COLO668 (cell line): ENCODE data around the gene BUD31.

Experiments
- DNase-seq: peaks from one replicate; lab custom pipeline; 2025; ENCODE audit not compliant: unreplicated experiment; lab: John Stamatoyannopoulos, UW

Gene BUD31

DNA sequence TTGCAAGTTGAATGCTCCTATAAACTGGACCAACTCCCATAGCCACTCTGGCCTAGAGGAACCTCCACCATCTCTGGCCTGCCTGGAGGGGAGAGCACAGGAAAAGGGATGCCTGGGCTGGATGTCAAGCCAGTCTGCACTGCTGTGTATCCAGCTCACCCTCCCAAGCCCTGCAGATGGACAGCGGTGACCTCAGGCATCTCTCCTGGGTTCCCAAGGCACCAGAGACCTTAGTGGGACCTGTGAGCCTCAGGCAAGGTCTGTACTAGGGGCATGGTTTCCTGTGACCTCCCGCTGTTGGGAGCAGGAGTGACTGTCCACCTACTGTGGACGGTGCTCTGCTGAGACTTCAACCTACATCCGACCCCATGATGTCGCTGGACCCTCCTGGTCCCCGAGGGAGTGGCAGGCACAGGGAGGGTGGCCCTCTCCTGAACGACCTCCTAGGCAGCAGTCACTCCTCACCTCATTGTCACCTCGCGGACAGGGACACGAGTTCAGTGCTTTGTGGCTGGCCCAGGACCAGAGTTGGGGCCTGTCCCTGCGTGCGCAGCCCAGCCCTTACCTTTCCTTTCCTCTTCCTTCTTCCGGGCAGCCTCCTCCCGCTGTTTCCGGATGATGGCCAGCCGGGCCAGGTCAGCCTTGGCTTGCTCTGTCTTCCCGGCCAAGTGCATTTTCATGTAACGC, 11.3 kb upstream of the BUD31 start:
- no peak for DNase-seq

GRCh38 chr7:99398891-99399445, 9.8 kb upstream of the BUD31 start:
- DNase-seq, result no peak

DNA sequence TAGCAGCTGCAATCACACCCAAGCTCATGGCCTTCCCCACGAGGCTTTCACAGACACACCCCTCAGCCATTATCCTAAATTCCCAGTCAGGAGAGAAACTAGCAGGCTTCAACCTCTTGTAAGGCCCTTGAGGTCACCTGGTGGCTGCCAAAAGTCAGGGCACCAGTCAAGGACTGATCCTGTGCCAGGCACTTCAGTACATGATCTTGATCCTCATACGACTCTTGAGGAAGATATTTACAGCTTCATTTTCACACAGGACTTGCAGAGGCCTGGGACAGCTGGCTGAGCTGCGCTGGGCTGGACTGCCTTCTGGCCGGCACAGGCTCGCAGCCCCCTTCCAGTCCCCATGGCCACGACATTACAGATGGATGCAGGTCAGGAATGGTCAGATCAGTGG, 9.2 kb upstream of the BUD31 start:
- DNase-seq, result no peak

DNA sequence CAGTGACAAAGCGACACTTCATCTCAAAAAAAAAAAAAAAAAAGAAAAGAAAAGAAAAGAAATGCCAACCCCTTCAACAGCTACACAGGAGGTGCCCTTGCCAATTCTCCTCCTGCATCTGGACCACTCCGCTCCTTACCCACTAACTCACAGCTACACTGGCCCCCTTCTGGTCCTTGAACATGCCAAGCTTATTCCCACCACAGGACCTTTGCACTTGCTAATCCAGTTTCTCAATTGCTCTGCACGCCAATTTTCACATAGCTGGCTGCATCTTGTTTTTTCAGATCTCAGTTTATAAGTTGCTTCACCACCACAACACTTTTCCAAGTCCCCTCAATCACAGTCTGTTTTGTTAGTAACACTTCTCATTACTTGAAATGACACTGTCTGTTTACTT, 5.9 kb upstream of the BUD31 start:
- no peak for DNase-seq

- DNase-seq, result no peak
These were observed 5.0 kb upstream of the BUD31 start for GRCh38 chr7:99403764-99404163.

GRCh38 chr7:99404235-99404976, 4.4 kb upstream of the BUD31 start:
- DNase-seq, result no peak

DNA sequence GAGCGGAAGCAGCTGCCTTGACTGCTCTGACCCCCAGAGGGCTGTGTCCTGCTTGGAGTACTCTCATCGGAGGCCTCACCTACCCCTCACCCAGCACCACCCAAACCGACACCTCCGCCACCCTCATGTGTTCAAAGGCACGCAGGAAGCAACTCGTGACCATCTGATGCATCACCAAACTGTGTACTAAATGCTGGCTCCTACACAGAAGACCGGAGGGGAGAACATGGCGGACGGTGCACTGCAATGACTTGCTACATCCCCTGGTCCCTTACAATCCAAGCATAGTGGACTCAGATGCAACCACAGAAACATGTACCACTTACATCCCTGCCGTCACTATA, 3.8 kb upstream of the BUD31 start:
- DNase-seq, result no peak

- no peak for DNase-seq
These were observed 2.2 kb upstream of the BUD31 start for GRCh38 chr7:99406557-99406956.

DNA sequence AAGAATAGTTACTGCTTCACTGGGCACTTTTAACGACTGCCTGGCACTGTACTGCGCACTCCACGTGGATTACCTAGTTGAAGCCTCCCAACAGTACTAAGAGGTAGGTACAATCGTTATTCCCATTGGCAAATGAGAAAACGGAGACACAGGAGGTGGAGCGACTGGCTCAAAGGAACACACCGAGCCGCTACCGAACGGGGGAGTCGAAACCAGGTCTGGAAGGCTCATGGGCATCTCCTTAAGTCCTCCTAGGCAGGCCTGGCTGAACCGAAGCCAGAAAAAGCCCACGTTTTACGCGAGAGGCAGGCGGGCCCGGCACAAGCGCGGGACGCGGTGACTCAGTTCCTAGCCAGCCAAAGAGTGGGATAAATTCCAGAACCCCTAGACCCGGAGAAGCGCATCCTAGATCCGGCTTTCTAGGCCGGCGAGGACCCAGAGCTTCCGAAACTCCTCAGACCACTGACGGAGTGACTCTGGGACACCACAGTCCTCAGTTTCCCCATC, 844 bp upstream of the BUD31 start:
- peak; percentile 25 for DNase-seq

DNA sequence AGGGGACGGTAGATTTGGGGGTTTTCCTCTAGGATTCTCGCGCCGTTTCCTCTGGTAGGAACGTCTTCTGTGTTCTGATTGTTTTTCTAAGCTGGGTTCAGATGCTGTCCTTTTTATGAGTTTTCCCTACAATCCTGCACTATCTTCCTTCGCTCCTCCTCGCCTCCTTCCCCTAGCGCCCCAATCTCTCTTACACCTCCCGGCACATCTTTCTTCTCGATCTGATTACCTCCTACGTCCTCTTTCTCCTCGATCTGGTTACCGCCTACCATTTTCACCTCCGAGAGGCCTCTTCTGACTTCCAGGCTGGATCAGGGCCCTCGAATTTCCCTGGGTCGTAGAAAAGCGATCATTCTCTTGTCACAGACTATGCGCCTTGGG, 413 bp downstream of the BUD31 start:
- no peak for DNase-seq

- DNase-seq, result no peak
These were observed 1.0 kb downstream of the BUD31 start for GRCh38 chr7:99409806-99410205.

DNA sequence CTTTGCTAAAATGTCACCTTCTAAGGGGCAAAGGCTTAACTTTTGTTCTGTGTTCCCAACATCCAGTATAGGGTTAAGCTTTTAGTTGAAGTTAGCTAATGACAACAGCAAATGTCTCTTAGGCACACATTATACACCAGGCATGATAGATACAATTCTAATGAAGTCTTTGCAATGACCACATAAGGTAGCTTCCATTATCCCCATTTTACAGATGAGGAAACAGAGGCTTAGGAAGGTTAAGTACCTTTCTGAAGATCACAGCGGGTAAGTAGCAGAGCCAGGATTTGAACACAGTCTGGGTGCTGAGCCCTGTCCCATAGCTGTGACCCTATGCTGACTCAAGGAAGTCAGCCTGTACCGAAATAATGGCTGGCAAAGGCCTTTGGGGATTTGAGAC, 1.9 kb downstream of the BUD31 start:
- no peak for DNase-seq

DNA sequence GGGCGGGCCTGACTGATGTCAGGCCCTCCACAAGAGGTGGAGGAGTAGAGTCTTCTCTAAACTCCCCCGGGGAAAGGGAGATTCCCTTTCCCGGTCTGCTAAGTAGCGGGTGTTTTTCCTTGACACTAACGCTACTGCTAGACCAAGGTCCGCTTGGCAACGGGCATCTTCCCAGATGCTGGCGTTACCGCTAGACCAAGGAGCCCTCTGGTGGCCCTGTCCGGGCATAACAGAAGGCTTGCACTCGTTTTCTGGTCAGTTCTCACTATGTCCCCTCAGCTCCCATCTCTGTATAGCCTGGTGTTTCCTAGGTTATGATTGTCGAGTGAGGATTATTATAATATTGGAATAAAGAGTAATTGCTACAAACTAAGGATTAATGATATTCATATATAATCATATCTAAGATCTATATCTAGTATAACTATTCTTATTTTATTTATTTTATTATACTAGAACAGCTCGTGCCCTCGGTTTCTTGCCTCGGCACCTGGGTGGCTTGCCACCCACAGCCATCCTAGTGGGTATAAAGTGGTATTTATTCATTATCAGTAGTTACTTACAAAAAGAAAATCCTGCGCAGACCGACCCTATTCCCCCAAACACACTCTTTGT, 6.9 kb downstream of the BUD31 start:
- peak; percentile 51 for DNase-seq

DNA sequence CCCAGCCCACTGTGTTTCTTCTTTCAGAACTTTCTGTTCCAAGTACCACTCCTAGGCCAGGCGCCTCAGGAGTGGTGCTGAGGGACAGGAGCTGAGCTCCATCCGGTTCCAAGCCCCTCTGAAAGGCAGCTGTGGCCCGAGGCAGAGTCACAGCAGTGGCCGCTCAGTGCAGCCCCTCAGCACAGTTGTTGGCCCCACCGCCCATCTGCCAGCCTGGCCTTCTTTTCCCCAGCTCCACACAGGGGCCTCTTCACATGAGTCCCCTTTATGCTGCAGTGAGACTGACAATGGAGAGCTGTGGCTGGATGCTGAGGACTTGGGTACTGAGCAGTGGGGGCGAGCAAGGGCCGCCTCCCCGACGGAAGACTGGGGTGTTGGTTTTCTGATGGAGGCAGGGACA, 9.5 kb downstream of the BUD31 start:
- DNase-seq, result no peak

DNA sequence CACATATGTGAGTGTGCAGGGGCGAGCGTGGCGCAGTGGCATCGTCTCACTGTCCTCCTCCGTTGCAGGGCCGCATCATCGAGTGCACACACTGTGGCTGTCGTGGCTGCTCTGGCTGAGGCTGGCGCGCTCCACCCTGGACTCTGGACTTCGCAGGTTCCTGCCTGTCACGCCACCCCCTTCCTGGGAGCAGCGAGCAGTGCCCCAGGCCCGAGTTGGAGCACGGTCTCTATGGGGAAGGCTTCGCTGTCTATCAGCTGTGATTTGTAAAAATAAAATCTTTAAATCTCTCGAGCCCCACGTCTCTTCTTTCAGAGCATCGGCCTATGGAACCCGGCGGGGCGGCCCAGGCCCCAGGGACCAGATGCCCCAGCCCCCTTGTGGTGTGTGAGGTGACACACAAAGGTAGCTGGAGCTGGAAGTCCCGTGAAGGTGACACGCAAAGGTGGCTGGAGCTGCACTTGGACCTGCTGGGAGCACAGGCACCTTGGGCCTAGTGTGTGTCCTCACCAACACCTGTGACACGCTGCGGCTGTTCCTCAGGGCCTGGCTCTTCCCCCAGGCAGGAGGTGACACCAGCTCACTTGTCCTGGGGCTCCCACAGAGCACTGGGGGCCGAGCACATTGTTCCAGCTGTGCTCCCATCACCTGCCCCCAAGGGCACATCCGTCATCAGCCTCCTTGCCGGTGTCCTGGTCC, 10.7 kb downstream of the BUD31 start:
- no peak for DNase-seq

- DNase-seq, result no peak
These were observed 11.4 kb downstream of the BUD31 start for GRCh38 chr7:99420213-99420612.

DNA sequence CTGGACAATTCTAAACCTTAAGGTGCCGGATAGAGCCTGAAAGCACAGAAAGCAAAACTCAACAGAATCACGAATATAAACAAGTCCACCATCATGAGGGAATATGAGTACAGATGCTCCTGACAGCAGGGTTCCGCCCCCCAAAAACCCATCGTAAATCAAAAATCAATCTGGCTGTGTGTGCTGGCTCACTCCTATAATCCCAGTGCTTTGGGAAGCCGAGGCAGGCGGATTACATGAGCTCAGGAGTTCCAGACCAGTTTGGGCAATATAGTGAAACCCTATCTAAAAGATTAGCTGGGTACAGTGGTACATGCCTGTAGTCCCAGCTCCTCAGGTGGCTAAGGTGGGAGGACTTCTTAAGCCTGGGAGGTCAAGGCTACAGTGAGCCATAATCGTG, 12.2 kb downstream of the BUD31 start:
- DNase-seq, result no peak

DNA sequence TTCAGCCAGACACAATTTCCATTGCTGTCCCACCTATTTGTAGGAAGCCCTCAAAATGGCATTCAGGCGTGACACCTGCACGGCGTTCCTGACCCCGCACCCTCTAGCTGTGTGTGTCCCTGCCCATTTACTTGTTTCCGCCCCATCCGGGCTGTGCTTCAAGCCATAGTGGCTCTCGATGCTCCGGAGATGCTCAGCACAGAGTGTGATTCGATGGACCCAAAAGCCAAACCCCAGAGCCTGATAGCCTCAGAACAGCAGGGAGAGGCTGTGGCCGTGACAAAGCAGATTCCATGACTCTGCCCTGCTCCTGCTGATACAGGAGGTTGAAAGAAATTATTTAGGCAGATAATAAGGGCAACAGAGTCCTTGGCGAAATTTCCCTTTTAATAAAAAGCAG, 13.4 kb downstream of the BUD31 start:
- peak; percentile 85 for DNase-seq

GRCh38 chr7:99422625-99423024, 13.9 kb downstream of the BUD31 start:
- peak; percentile 67 for DNase-seq

DNA sequence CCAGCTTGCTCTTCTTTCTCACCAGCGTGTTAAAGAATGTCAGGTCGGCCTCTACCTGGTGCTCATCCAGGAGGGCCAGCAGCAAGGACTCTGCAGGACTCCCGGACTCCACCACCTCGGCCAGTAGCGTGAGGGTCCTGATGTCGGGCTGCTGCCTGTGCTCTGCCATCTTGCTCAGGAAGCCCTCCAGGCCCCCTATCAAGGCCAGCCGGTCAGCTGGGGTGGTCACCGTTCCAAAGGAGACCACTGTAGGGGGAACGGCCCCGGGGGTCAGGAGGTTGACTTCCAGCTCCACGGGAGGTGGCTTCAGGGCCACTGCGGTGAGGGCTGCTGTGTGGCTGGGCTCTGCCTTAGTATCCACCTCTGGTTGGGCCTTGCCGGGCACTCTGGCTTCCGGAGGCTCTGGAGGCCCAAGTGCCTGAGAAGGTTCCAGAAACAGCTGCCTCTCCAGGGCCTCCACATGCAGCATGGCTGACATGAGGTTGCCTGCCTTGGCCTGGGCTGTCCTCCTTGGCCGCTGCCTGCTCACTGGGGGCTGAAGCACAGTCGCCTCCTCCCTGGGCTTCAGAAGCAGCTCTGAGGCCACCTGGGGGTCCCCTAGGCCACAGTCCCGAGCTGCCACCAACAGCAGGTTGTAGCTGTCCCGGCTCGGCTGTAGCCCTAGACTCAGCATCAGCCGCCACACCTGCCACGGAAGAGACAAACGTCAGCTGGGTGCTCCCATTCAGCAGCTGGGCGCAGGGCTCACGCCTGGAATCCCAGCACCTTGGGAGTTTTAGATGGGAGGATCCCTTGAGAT, 16.4 kb downstream of the BUD31 start:
- DNase-seq, result no peak
